Mesenchymal stem cell (in vitro differentiated cells and primary cell): ENCODE measurements around the gene CC2D2B.
"Not testable (repeated sequence)": the region's sequence is repeated elsewhere in the genome, so short reads cannot be mapped to it uniquely, and the experiment has no call there.

Source experiments
- DNase-seq: peaks from one replicate; pipeline ENCODE4 v3.0.0-alpha.2; 2013
- H2AFZ ChIP-seq: one replicate; pipeline ENCODE4 v1.6.1; 2013; ENCODE audit warnings: low read depth, mild to moderate bottlenecking, control low read depth, inconsistent platforms, low read length, moderate library complexity
- H2AK5ac ChIP-seq: 2 replicates; pipeline ENCODE4 v1.6.1; 2013; ENCODE audit warnings: low read length, moderate library complexity, mild to moderate bottlenecking, inconsistent platforms; ENCODE audit not compliant: severe bottlenecking
- H2BK120ac ChIP-seq: one replicate; pipeline ENCODE4 v1.6.1; 2013; ENCODE audit warnings: low read depth, mild to moderate bottlenecking, inconsistent platforms, low read length, moderate library complexity
- H2BK12ac ChIP-seq, 2 experiments: one replicate each; pipeline ENCODE4 v1.6.1; 2013; ENCODE audit warnings: inconsistent platforms in 2 of 2, low read length in 2 of 2, mild to moderate bottlenecking in 2 of 2, moderate library complexity in 2 of 2, control low read depth in 1 of 2
- H2BK15ac ChIP-seq: one replicate; pipeline ENCODE4 v1.6.1; 2013; ENCODE audit warnings: mild to moderate bottlenecking, low read depth, inconsistent platforms; ENCODE audit not compliant: poor library complexity, severe bottlenecking
- H2BK5ac ChIP-seq: 2 replicates; pipeline ENCODE4 v1.6.1; 2013; ENCODE audit warnings: low read depth, mild to moderate bottlenecking, low read length, control low read depth, inconsistent platforms; ENCODE audit not compliant: poor library complexity, severe bottlenecking
- H3K14ac ChIP-seq, 2 experiments: one replicate each; pipeline ENCODE4 v1.6.1; 2013; ENCODE audit warnings: inconsistent platforms in 2 of 2, low read length in 2 of 2, control low read depth in 1 of 2, mild to moderate bottlenecking in 1 of 2, moderate library complexity in 1 of 2
- H3K18ac ChIP-seq, 2 experiments: one replicate each; pipeline ENCODE4 v1.6.1; 2013; ENCODE audit warnings: inconsistent platforms in 2 of 2, low read length in 2 of 2, control low read depth in 1 of 2, low read depth in 1 of 2, mild to moderate bottlenecking in 1 of 2
- H3K23ac ChIP-seq, 2 experiments: one replicate each; pipeline ENCODE4 v1.6.1; 2013; ENCODE audit warnings: inconsistent platforms in 2 of 2, low read length in 2 of 2, mild to moderate bottlenecking in 2 of 2, moderate library complexity in 2 of 2, control low read depth in 1 of 2
- H3K27ac ChIP-seq: 2 replicates; pipeline ENCODE4 v1.5.1; 2013; ENCODE audit warnings: mild to moderate bottlenecking, moderate library complexity, low read length, control low read depth, inconsistent platforms; ENCODE audit not compliant: poor library complexity, severe bottlenecking
- H3K27me3 ChIP-seq, 2 experiments: 2 replicates each; pipeline versions ENCODE4 v1.6.1 to v1.7.0; 2013; ENCODE audit warnings: low read length in 2 of 2, mild to moderate bottlenecking in 2 of 2, moderate library complexity in 2 of 2, control low read depth in 1 of 2, inconsistent platforms in 1 of 2; ENCODE audit not compliant: control insufficient read depth in 1 of 2, insufficient read depth in 1 of 2
- H3K36me3 ChIP-seq, 2 experiments: 2 replicates each; pipeline versions ENCODE4 v1.6.1 to v1.7.0; 2013; ENCODE audit warnings: low read length in 2 of 2, control low read depth in 1 of 2, inconsistent platforms in 1 of 2, low read depth in 1 of 2, mild to moderate bottlenecking in 1 of 2; ENCODE audit not compliant: insufficient read depth in 2 of 2, control insufficient read depth in 1 of 2
- H3K4ac ChIP-seq, 2 experiments: one replicate each; pipeline ENCODE4 v1.6.1; 2013; ENCODE audit warnings: inconsistent platforms in 2 of 2, low read length in 2 of 2, mild to moderate bottlenecking in 2 of 2, moderate library complexity in 2 of 2, control low read depth in 1 of 2, low read depth in 1 of 2
- H3K4me1 ChIP-seq: 2 replicates; pipeline ENCODE4 v1.6.1; 2013; ENCODE audit warnings: low read depth, low read length, control low read depth; ENCODE audit not compliant: control insufficient read depth, insufficient read depth
- H3K4me2 ChIP-seq: 2 replicates; pipeline ENCODE4 v1.6.1; 2013; ENCODE audit warnings: low read length, mild to moderate bottlenecking, inconsistent platforms; ENCODE audit not compliant: poor library complexity, severe bottlenecking
- H3K4me3 ChIP-seq, 2 experiments: 2 replicates each; pipeline versions ENCODE4 v1.5.1 to v1.7.0; 2013; ENCODE audit warnings: low read length in 2 of 2, mild to moderate bottlenecking in 2 of 2, control low read depth in 1 of 2, low read depth in 1 of 2; ENCODE audit not compliant: insufficient read depth in 1 of 2
- H3K79me1 ChIP-seq: replicated peaks from 2 replicates; pipeline ENCODE4 v1.6.1; 2013; ENCODE audit warnings: mild to moderate bottlenecking, control low read depth, low read length, inconsistent platforms; ENCODE audit not compliant: poor library complexity, severe bottlenecking
- H3K9ac ChIP-seq: 2 replicates; pipeline ENCODE4 v1.7.0; 2013; ENCODE audit warnings: mild to moderate bottlenecking, low read length, moderate library complexity
- H3K9me3 ChIP-seq: 2 replicates; pipeline ENCODE4 v1.7.0; 2013; ENCODE audit warnings: mild to moderate bottlenecking, low read length; ENCODE audit not compliant: control insufficient read depth
- H4K8ac ChIP-seq: one replicate; pipeline ENCODE4 v1.6.1; 2013; ENCODE audit warnings: inconsistent platforms, mild to moderate bottlenecking, low read length, moderate library complexity
- H4K91ac ChIP-seq: one replicate; pipeline ENCODE4 v1.6.1; 2013; ENCODE audit warnings: mild to moderate bottlenecking, low read length, inconsistent platforms
- WGBS: methylation state at CpG from one replicate; pipeline ENCODE4 v1.1.7; 2013; ENCODE audit warnings: mixed read lengths; 5-methylcytosine and 5-hydroxymethylcytosine counted together

The CC2D2B gene

DNA sequence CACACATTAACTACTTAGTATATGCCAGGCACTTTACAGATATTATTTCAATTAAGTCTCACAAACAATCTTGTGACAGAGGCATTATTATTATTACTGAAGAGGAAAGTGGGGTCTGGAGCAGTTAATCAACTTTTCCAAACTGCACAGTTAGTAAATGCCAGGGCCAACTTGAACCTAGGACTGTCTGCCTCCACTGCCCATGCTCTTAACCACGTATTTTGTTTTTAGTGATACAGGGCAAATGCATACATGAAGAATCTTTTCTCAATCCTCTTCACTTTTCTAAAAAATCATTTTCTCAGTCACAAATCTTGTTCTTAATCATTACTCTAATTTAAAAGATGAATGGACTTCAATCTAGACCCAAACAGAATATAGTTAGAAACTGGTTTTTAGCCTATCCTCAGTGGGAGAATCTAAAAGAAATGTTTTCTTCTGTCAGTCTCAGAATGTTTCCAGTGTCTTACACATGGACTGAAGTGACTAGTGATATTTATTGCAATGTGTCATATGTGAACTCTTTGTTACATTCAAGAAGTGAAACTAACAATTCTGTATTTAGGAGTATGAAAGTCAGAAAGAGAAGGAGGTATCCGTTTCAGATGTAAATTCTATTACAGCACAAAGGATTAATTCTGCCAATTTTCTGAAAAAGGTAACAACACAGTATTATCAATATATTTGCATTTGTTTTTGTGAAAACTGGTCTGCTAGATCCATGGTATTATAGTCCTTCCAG is 80.1 kb downstream of the CC2D2B start:
- H3K4me3 ChIP-seq = no peak overlapping the region
- H3K4ac ChIP-seq = no peak overlapping the region
- no peaks in the 10 kb centered on the region for H3K36me3 ChIP-seq
- H2BK15ac ChIP-seq = no peak overlapping the region
- no peak for DNase-seq
- no peak overlapping the region for H2AFZ ChIP-seq
- H3K79me1 ChIP-seq = no peaks in the 10 kb centered on the region
- no peak overlapping the region for H3K27ac ChIP-seq
- H3K9ac ChIP-seq = no peak overlapping the region
- H3K4me1 ChIP-seq = no peaks in the 10 kb centered on the region
- H3K9me3 ChIP-seq = no peaks in the 10 kb centered on the region
- no peak overlapping the region for H2AK5ac ChIP-seq
- H4K91ac ChIP-seq = no peak overlapping the region
- no peak overlapping the region for H3K18ac ChIP-seq
- H3K4me2 ChIP-seq = no peak overlapping the region
- no peak overlapping the region for H2BK12ac ChIP-seq
- peaks cover 0 to 12% of the 10 kb centered on the region in 2 experiments for H3K27me3 ChIP-seq
- no peak overlapping the region for H2BK5ac ChIP-seq
- no peak overlapping the region for H2BK120ac ChIP-seq
- H3K14ac ChIP-seq = no peak overlapping the region
- H4K8ac ChIP-seq = no peak overlapping the region
- H3K23ac ChIP-seq = no peak overlapping the region
- WGBS = 58% methylated on average over 1 of the region's 2 CpGs

DNA sequence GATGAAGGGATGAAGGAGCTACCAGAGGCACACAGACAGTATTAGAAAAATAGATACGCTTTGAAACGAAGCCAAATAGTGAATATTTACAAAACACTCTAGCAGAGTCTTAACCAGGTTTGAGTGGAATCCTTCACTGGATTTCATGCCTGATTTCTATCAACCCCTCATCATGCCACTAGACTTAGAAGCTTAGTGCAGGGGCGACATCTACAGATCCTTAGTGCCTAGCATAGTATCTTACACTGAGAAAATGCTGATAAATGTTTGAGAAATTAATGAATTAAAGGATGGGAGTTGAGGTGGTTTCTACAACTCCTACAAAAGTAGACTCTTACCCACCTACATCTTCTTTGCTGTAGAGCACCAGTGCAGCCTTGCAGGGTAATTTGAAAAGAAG is 80.9 kb downstream of the CC2D2B start:
- Histone ChIP-seq H3K4me3 (no peak overlapping the region), H3K4me1 (no peaks in the 10 kb centered on the region), H2BK15ac (no peak overlapping the region), H2BK12ac (no peak overlapping the region), H3K9me3 (no peaks in the 10 kb centered on the region), H2AK5ac (no peak overlapping the region), H3K23ac (no peak overlapping the region), H3K27ac (no peak overlapping the region), H4K8ac (no peak overlapping the region), H3K9ac (no peak overlapping the region), H3K79me1 (no peaks in the 10 kb centered on the region), H3K14ac (no peak overlapping the region), H2BK5ac (no peak overlapping the region), H4K91ac (no peak overlapping the region), H2BK120ac (no peak overlapping the region), H3K36me3 (no peaks in the 10 kb centered on the region), H3K4ac (no peak overlapping the region), H2AFZ (no peak overlapping the region), H3K27me3 (peaks cover 0 to 12% of the 10 kb centered on the region in 2 experiments), H3K18ac (no peak overlapping the region), H3K4me2 (no peak overlapping the region)
- no peak for DNase-seq
- WGBS = 52% methylated on average over 2 of the region's 3 CpGs

GRCh38 chr10:95994376-95994775 is 86.6 kb downstream of the CC2D2B start:
- not testable (repeated sequence) for H3K9me3 ChIP-seq, H3K4ac ChIP-seq, H2AFZ ChIP-seq, H2AK5ac ChIP-seq, H3K14ac ChIP-seq, H3K18ac ChIP-seq, H4K8ac ChIP-seq, H3K79me1 ChIP-seq, H3K4me2 ChIP-seq, H3K9ac ChIP-seq, H3K23ac ChIP-seq, H3K4me3 ChIP-seq, H3K27ac ChIP-seq, H3K36me3 ChIP-seq, H4K91ac ChIP-seq, H2BK15ac ChIP-seq, H2BK120ac ChIP-seq, H3K4me1 ChIP-seq, H2BK5ac ChIP-seq, H3K27me3 ChIP-seq, DNase-seq, H2BK12ac ChIP-seq
- WGBS = 88% methylated on average over 9 of the region's 11 CpGs

DNA sequence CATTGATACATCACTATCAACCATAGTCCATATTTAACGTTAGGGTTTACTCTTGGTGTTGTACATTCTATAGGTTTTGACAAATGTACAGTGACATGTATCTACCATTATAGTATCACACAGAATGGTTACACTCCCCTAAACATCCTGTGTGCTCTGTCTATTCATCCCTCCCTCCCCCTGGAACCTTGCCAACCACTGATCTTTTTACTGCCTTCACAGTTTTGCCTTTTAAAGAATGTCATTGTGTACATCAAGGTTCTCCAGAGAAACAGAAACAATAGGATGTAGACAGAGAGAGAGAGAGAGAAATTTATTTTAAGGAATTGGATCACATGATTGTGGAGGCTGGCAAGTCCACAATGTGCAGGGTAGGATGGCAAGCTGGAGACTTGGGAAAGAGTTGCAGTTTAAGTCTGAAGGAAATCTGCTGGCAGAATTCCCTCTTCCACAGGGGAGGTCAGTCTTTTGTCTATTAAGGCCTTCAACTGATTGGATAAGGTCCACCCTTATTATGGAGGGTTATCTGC is 90.5 kb downstream of the CC2D2B start:
- H3K36me3 ChIP-seq = no peaks in the 10 kb centered on the region
- no peak overlapping the region for H3K4ac ChIP-seq
- no peak overlapping the region for H4K8ac ChIP-seq
- H3K9ac ChIP-seq = no peak overlapping the region
- H2BK120ac ChIP-seq = no peak overlapping the region
- 100% methylated on average over 1 of the region's 1 CpG for WGBS
- no peak overlapping the region for H3K4me3 ChIP-seq
- no peak overlapping the region for H3K23ac ChIP-seq
- no peak overlapping the region for H2AK5ac ChIP-seq
- no peak overlapping the region for H2AFZ ChIP-seq
- no peaks in the 10 kb centered on the region for H3K9me3 ChIP-seq
- H3K14ac ChIP-seq = no peak overlapping the region
- H3K4me1 ChIP-seq = no peaks in the 10 kb centered on the region
- DNase-seq = no peak
- H3K27ac ChIP-seq = no peak overlapping the region
- H3K27me3 ChIP-seq = no peaks in the 10 kb centered on the region
- no peak overlapping the region for H3K18ac ChIP-seq
- no peak overlapping the region for H2BK12ac ChIP-seq
- H2BK15ac ChIP-seq = no peak overlapping the region
- H3K79me1 ChIP-seq = no peaks in the 10 kb centered on the region
- H2BK5ac ChIP-seq = no peak overlapping the region
- H3K4me2 ChIP-seq = no peak overlapping the region
- no peak overlapping the region for H4K91ac ChIP-seq
